ENCODE data around the gene PRDM2.

Gene PRDM2

GRCh38 chr1:13836136-13836535 lies 136.1 kb downstream of the PRDM2 start:
- H3K27ac ChIP-seq (ENCODE audit: low read depth, low read length), result no peak overlapping the region
- no peaks in the 10 kb centered on the region for H3K4me1 ChIP-seq (ENCODE audit: control insufficient read depth, insufficient read depth, low read length)
- no peaks in the 10 kb centered on the region for H3K36me3 ChIP-seq (ENCODE audit: control insufficient read depth, insufficient read depth, low read length)
- no peak overlapping the region for H3K4me3 ChIP-seq (ENCODE audit: low read length)
- no peaks in the 10 kb centered on the region for H3K27me3 ChIP-seq (ENCODE audit: control insufficient read depth, insufficient read depth, low read length)
- H3K9ac ChIP-seq (ENCODE audit: low read length), result no peak overlapping the region

GRCh38 chr1:13836631-13837030 lies 136.6 kb downstream of the PRDM2 start:
- no peaks in the 10 kb centered on the region for H3K36me3 ChIP-seq (ENCODE audit: control insufficient read depth, insufficient read depth, low read length)
- H3K27me3 ChIP-seq (ENCODE audit: control insufficient read depth, insufficient read depth, low read length), result no peaks in the 10 kb centered on the region
- no peak overlapping the region for H3K27ac ChIP-seq (ENCODE audit: low read depth, low read length)
- no peak overlapping the region for H3K9ac ChIP-seq (ENCODE audit: low read length)
- H3K4me1 ChIP-seq (ENCODE audit: control insufficient read depth, insufficient read depth, low read length), result no peaks in the 10 kb centered on the region
- no peak overlapping the region for H3K4me3 ChIP-seq (ENCODE audit: low read length)

GRCh38 chr1:13838236-13838635 lies 138.2 kb downstream of the PRDM2 start:
- no peak overlapping the region for H3K9ac ChIP-seq (ENCODE audit: low read length)
- no peaks in the 10 kb centered on the region for H3K4me1 ChIP-seq (ENCODE audit: control insufficient read depth, insufficient read depth, low read length)
- H3K27ac ChIP-seq (ENCODE audit: low read depth, low read length), result no peak overlapping the region
- no peaks in the 10 kb centered on the region for H3K27me3 ChIP-seq (ENCODE audit: control insufficient read depth, insufficient read depth, low read length)
- no peak overlapping the region for H3K4me3 ChIP-seq (ENCODE audit: low read length)
- H3K36me3 ChIP-seq (ENCODE audit: control insufficient read depth, insufficient read depth, low read length), result no peaks in the 10 kb centered on the region

GRCh38 chr1:13842497-13842896 lies 142.5 kb downstream of the PRDM2 start:
- no peak overlapping the region for H3K27ac ChIP-seq (ENCODE audit: low read depth, low read length)
- no peaks in the 10 kb centered on the region for H3K36me3 ChIP-seq (ENCODE audit: control insufficient read depth, insufficient read depth, low read length)
- no peaks in the 10 kb centered on the region for H3K4me1 ChIP-seq (ENCODE audit: control insufficient read depth, insufficient read depth, low read length)
- H3K9ac ChIP-seq (ENCODE audit: low read length), result no peak overlapping the region
- peaks cover 2% of the 10 kb centered on the region for H3K27me3 ChIP-seq (ENCODE audit: control insufficient read depth, insufficient read depth, low read length)
- no peak overlapping the region for H3K4me3 ChIP-seq (ENCODE audit: low read length)

GRCh38 chr1:13851726-13852125 lies 151.7 kb downstream of the PRDM2 start:
- Histone ChIP-seq H3K4me1 (ENCODE audit: control insufficient read depth, insufficient read depth, low read length) (no peaks in the 10 kb centered on the region), H3K27ac (ENCODE audit: low read depth, low read length) (no peak overlapping the region), H3K4me3 (ENCODE audit: low read length) (no peak overlapping the region), H3K27me3 (ENCODE audit: control insufficient read depth, insufficient read depth, low read length) (peaks cover 3% of the 10 kb centered on the region), H3K36me3 (ENCODE audit: control insufficient read depth, insufficient read depth, low read length) (no peaks in the 10 kb centered on the region), H3K9ac (ENCODE audit: low read length) (no peak overlapping the region)

- Histone ChIP-seq H3K9ac (ENCODE audit: low read length) (no peak overlapping the region), H3K4me3 (ENCODE audit: low read length) (no peak overlapping the region), H3K27ac (ENCODE audit: low read depth, low read length) (no peak overlapping the region), H3K27me3 (ENCODE audit: control insufficient read depth, insufficient read depth, low read length) (no peaks in the 10 kb centered on the region), H3K4me1 (ENCODE audit: control insufficient read depth, insufficient read depth, low read length) (no peaks in the 10 kb centered on the region), H3K36me3 (ENCODE audit: control insufficient read depth, insufficient read depth, low read length) (no peaks in the 10 kb centered on the region)
Observed at GRCh38 chr1:13855554-13855953, 155.6 kb downstream of the PRDM2 start.

GRCh38 chr1:13860031-13860430 lies 160.0 kb downstream of the PRDM2 start:
- Histone ChIP-seq H3K4me1 (ENCODE audit: control insufficient read depth, insufficient read depth, low read length) (no peaks in the 10 kb centered on the region), H3K27me3 (ENCODE audit: control insufficient read depth, insufficient read depth, low read length) (peaks cover 3% of the 10 kb centered on the region)

GRCh38 chr1:13864760-13865159 lies 164.8 kb downstream of the PRDM2 start:
- H3K27ac ChIP-seq (ENCODE audit: low read depth, low read length), result no peak overlapping the region
- peaks cover 3% of the 10 kb centered on the region for H3K27me3 ChIP-seq (ENCODE audit: control insufficient read depth, insufficient read depth, low read length)
- H3K4me3 ChIP-seq (ENCODE audit: low read length), result no peak overlapping the region
- no peaks in the 10 kb centered on the region for H3K36me3 ChIP-seq (ENCODE audit: control insufficient read depth, insufficient read depth, low read length)
- no peak overlapping the region for H3K9ac ChIP-seq (ENCODE audit: low read length)
- no peaks in the 10 kb centered on the region for H3K4me1 ChIP-seq (ENCODE audit: control insufficient read depth, insufficient read depth, low read length)

More at GRCh38 chr1:13860031-13860430, 160.0 kb downstream of the PRDM2 start:
- Histone ChIP-seq H3K36me3 (ENCODE audit: control insufficient read depth, insufficient read depth, low read length) (no peaks in the 10 kb centered on the region), H3K9ac (ENCODE audit: low read length) (no peak overlapping the region), H3K27ac (ENCODE audit: low read depth, low read length) (no peak overlapping the region), H3K4me3 (ENCODE audit: low read length) (no peak overlapping the region)

GRCh38 chr1:13865851-13866250 lies 165.9 kb downstream of the PRDM2 start:
- Histone ChIP-seq H3K27ac (ENCODE audit: low read depth, low read length) (no peak overlapping the region), H3K4me1 (ENCODE audit: control insufficient read depth, insufficient read depth, low read length) (no peaks in the 10 kb centered on the region), H3K4me3 (ENCODE audit: low read length) (no peak overlapping the region), H3K9ac (ENCODE audit: low read length) (no peak overlapping the region), H3K36me3 (ENCODE audit: control insufficient read depth, insufficient read depth, low read length) (no peaks in the 10 kb centered on the region), H3K27me3 (ENCODE audit: control insufficient read depth, insufficient read depth, low read length) (peaks cover 3% of the 10 kb centered on the region)

- no peak overlapping the region for H3K9ac ChIP-seq (ENCODE audit: low read length)
- no peaks in the 10 kb centered on the region for H3K27me3 ChIP-seq (ENCODE audit: control insufficient read depth, insufficient read depth, low read length)
- no peaks in the 10 kb centered on the region for H3K36me3 ChIP-seq (ENCODE audit: control insufficient read depth, insufficient read depth, low read length)
- no peak overlapping the region for H3K4me3 ChIP-seq (ENCODE audit: low read length)
- no peak overlapping the region for H3K27ac ChIP-seq (ENCODE audit: low read depth, low read length)
- H3K4me1 ChIP-seq (ENCODE audit: control insufficient read depth, insufficient read depth, low read length), result no peaks in the 10 kb centered on the region
Observed at GRCh38 chr1:13867603-13868002, 167.6 kb downstream of the PRDM2 start.

- Histone ChIP-seq H3K27ac (ENCODE audit: low read depth, low read length) (no peak overlapping the region), H3K4me3 (ENCODE audit: low read length) (no peak overlapping the region), H3K9ac (ENCODE audit: low read length) (no peak overlapping the region), H3K27me3 (ENCODE audit: control insufficient read depth, insufficient read depth, low read length) (no peaks in the 10 kb centered on the region), H3K4me1 (ENCODE audit: control insufficient read depth, insufficient read depth, low read length) (no peaks in the 10 kb centered on the region), H3K36me3 (ENCODE audit: control insufficient read depth, insufficient read depth, low read length) (no peaks in the 10 kb centered on the region)
Observed at GRCh38 chr1:13869172-13869797, 169.3 kb downstream of the PRDM2 start.

GRCh38 chr1:13871413-13871812 lies 171.4 kb downstream of the PRDM2 start:
- H3K4me1 ChIP-seq (ENCODE audit: control insufficient read depth, insufficient read depth, low read length), result no peaks in the 10 kb centered on the region
- H3K36me3 ChIP-seq (ENCODE audit: control insufficient read depth, insufficient read depth, low read length), result no peaks in the 10 kb centered on the region
- no peaks in the 10 kb centered on the region for H3K27me3 ChIP-seq (ENCODE audit: control insufficient read depth, insufficient read depth, low read length)

GRCh38 chr1:13871886-13872285 lies 171.9 kb downstream of the PRDM2 start:
- Histone ChIP-seq H3K27ac (ENCODE audit: low read depth, low read length) (no peak overlapping the region), H3K4me3 (ENCODE audit: low read length) (no peak overlapping the region), H3K9ac (ENCODE audit: low read length) (no peak overlapping the region), H3K4me1 (ENCODE audit: control insufficient read depth, insufficient read depth, low read length) (no peaks in the 10 kb centered on the region), H3K36me3 (ENCODE audit: control insufficient read depth, insufficient read depth, low read length) (no peaks in the 10 kb centered on the region), H3K27me3 (ENCODE audit: control insufficient read depth, insufficient read depth, low read length) (no peaks in the 10 kb centered on the region)

More at GRCh38 chr1:13871413-13871812, 171.4 kb downstream of the PRDM2 start:
- Histone ChIP-seq H3K9ac (ENCODE audit: low read length) (no peak overlapping the region), H3K27ac (ENCODE audit: low read depth, low read length) (no peak overlapping the region), H3K4me3 (ENCODE audit: low read length) (no peak overlapping the region)

Measured in rectal smooth muscle tissue (tissue), 1 donor.